ENCODE data around the gene SLC5A11.

SLC5A11 gene

GRCh38 chr16:24930440-24930839 is 84.7 kb downstream of the SLC5A11 start:
- H3K4me3 ChIP-seq (ENCODE audit: low read length): no peak overlapping the region
- H3K27me3 ChIP-seq (ENCODE audit: insufficient read depth, low read length): no peaks in the 10 kb centered on the region
- H3K9ac ChIP-seq (ENCODE audit: low read depth, low read length): no peak overlapping the region
- H3K27ac ChIP-seq (ENCODE audit: low read length): no peak overlapping the region
- H3K9me3 ChIP-seq (ENCODE audit: insufficient read depth, low read depth, low read length): no peaks in the 10 kb centered on the region
- H3K36me3 ChIP-seq (ENCODE audit: insufficient read depth, low read depth, low read length): peaks cover 63% of the 10 kb centered on the region
- H3K4me1 ChIP-seq (ENCODE audit: insufficient read depth, low read length): no peaks in the 10 kb centered on the region

- no peaks in the 10 kb centered on the region for H3K4me1 ChIP-seq (ENCODE audit: insufficient read depth, low read length)
- H3K36me3 ChIP-seq (ENCODE audit: insufficient read depth, low read depth, low read length): peaks cover 70% of the 10 kb centered on the region
- H3K9ac ChIP-seq (ENCODE audit: low read depth, low read length): no peak overlapping the region
- no peak overlapping the region for H3K4me3 ChIP-seq (ENCODE audit: low read length)
- no peaks in the 10 kb centered on the region for H3K27me3 ChIP-seq (ENCODE audit: insufficient read depth, low read length)
- no peaks in the 10 kb centered on the region for H3K9me3 ChIP-seq (ENCODE audit: insufficient read depth, low read depth, low read length)
- H3K27ac ChIP-seq (ENCODE audit: low read length): no peak overlapping the region
Measured at GRCh38 chr16:24931091-24931490, 85.3 kb downstream of the SLC5A11 start.

DNA sequence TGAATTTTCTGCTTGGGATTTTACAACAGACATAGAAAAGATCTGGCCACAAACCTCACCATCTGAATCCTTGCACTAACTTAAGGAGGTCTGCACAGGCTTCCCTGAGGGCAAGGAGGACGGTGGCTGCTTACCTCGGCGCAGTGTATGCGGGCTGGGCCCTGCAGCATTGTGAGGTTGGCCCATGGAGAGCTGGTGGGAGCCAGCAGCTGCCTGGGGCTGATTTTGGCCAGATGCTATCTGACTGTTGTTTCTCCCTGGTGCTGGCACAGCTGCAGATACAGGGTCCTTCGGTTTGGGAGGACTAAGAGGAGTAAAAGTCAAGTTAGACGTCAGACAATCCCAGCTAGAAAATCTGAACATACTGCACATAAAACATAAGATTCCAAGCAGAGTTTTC is 89.6 kb downstream of the SLC5A11 start:
- Histone ChIP-seq H3K9ac (ENCODE audit: low read depth, low read length) (no peak overlapping the region), H3K27me3 (ENCODE audit: insufficient read depth, low read length) (no peaks in the 10 kb centered on the region), H3K36me3 (ENCODE audit: insufficient read depth, low read depth, low read length) (peaks cover 78% of the 10 kb centered on the region), H3K27ac (ENCODE audit: low read length) (no peak overlapping the region), H3K9me3 (ENCODE audit: insufficient read depth, low read depth, low read length) (no peaks in the 10 kb centered on the region), H3K4me3 (ENCODE audit: low read length) (no peak overlapping the region), H3K4me1 (ENCODE audit: insufficient read depth, low read length) (no peaks in the 10 kb centered on the region)

DNA sequence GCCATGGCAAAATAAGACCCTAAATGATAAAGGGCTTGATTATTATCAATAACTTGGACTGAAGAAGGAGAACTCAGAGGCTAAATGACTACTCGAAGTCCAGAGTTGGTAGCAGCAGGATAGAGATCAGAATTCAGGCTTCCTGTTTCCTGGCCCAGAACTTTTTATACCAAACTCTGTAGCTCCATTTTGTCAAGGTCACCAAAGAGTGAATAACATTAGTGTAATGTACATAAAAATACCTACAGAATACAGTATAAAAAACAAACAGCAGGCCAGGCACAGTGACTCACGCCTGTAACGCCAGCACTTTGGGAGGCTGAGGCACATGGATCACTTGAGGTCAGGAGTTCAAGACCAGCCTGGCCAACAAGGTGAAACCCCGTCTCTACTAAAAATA is 90.4 kb downstream of the SLC5A11 start:
- Histone ChIP-seq H3K36me3 (ENCODE audit: insufficient read depth, low read depth, low read length) (peaks cover 78% of the 10 kb centered on the region), H3K27me3 (ENCODE audit: insufficient read depth, low read length) (no peaks in the 10 kb centered on the region), H3K9ac (ENCODE audit: low read depth, low read length) (no peak overlapping the region), H3K27ac (ENCODE audit: low read length) (no peak overlapping the region), H3K4me1 (ENCODE audit: insufficient read depth, low read length) (no peaks in the 10 kb centered on the region), H3K4me3 (ENCODE audit: low read length) (no peak overlapping the region), H3K9me3 (ENCODE audit: insufficient read depth, low read depth, low read length) (no peaks in the 10 kb centered on the region)

DNA sequence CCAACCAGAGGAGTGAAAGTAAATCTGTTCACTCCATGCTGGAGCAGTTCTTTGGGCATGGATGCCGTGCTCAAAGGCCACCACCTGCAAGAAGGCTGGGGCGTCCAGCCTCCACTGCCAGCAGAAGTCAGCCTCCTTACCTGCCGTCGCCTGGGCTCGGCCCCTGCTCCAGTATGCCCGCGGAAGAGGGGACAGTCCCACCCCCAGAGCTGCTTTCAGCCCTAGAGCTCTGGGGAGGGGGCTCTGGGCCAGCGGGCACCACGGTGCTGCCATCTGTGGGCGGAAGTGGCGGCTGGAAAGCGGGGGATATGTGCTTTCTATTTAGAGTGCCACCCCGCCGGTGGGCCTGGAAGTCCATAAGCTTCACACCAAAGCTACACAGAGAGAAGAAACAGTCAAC is 93.5 kb downstream of the SLC5A11 start:
- no peaks in the 10 kb centered on the region for H3K27me3 ChIP-seq (ENCODE audit: insufficient read depth, low read length)
- no peaks in the 10 kb centered on the region for H3K4me1 ChIP-seq (ENCODE audit: insufficient read depth, low read length)
- H3K36me3 ChIP-seq (ENCODE audit: insufficient read depth, low read depth, low read length): peaks cover 73% of the 10 kb centered on the region
- H3K27ac ChIP-seq (ENCODE audit: low read length): no peak overlapping the region
- no peak overlapping the region for H3K4me3 ChIP-seq (ENCODE audit: low read length)
- H3K9ac ChIP-seq (ENCODE audit: low read depth, low read length): no peak overlapping the region
- H3K9me3 ChIP-seq (ENCODE audit: insufficient read depth, low read depth, low read length): no peaks in the 10 kb centered on the region

DNA sequence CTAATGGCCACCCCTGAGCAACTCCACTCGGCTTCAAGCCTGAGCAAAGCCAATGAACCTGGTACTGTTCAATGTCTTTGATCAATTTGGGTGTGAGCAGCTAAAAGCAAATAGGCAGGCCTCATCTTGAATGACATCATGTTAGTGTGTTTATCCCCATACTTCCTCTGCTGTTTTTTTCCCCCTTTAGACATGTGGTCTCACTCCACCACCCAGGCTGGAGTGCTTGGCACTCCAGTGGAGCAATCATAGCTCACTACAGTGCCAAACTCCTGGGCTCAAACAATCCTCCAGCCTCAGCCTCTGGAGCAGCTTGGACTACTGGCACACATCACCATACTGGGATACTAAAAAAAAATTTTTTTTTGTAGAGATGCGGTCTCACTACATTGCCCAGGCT is 94.0 kb downstream of the SLC5A11 start:
- H3K27ac ChIP-seq (ENCODE audit: low read length): no peak overlapping the region
- H3K36me3 ChIP-seq (ENCODE audit: insufficient read depth, low read depth, low read length): peaks cover 68% of the 10 kb centered on the region
- H3K4me3 ChIP-seq (ENCODE audit: low read length): no peak overlapping the region
- H3K9me3 ChIP-seq (ENCODE audit: insufficient read depth, low read depth, low read length): no peaks in the 10 kb centered on the region
- H3K27me3 ChIP-seq (ENCODE audit: insufficient read depth, low read length): no peaks in the 10 kb centered on the region
- H3K4me1 ChIP-seq (ENCODE audit: insufficient read depth, low read length): no peaks in the 10 kb centered on the region
- no peak overlapping the region for H3K9ac ChIP-seq (ENCODE audit: low read depth, low read length)

DNA sequence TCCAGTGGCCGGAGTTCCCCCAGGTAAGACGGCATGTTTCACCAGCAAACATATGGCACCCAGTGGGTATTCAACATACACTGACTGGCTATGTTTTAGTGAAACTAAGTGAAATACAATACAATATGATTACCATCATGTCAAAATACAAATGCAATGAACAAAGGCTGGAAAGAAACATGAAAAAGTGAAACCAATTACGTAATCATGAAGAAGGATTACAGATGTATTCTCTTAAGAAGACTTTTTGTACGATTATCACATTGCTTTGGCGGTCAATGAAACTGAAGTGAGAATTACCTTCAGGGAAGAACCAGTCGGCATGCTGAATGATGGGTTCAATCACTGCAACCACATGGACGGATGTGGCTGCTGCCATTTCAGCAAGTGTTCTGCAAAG is 97.7 kb downstream of the SLC5A11 start:
- Histone ChIP-seq H3K4me3 (ENCODE audit: low read length) (no peak overlapping the region), H3K27ac (ENCODE audit: low read length) (no peak overlapping the region), H3K36me3 (ENCODE audit: insufficient read depth, low read depth, low read length) (peaks cover 78% of the 10 kb centered on the region), H3K27me3 (ENCODE audit: insufficient read depth, low read length) (no peaks in the 10 kb centered on the region), H3K4me1 (ENCODE audit: insufficient read depth, low read length) (no peaks in the 10 kb centered on the region), H3K9ac (ENCODE audit: low read depth, low read length) (no peak overlapping the region), H3K9me3 (ENCODE audit: insufficient read depth, low read depth, low read length) (no peaks in the 10 kb centered on the region)

DNA sequence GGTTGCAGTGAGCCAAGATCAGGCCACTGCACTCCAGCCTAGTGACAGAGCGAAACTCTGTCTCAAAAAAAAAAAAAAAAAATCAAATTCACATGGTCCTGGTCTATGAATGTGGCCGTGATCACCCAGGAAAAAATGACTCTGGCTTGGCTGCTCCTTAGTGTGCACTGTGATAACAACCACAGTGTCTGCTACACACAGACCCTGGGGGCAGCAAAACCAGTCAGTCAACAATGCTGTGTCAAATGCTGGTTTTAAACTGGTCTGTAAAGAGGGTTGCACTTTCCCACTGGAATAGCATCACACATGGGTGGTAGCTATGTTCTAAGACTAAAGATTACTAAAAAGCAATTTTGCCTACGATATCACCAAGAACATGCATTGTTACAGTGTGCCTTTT is 98.4 kb downstream of the SLC5A11 start:
- Histone ChIP-seq H3K4me1 (ENCODE audit: insufficient read depth, low read length) (no peaks in the 10 kb centered on the region), H3K27ac (ENCODE audit: low read length) (no peak overlapping the region), H3K36me3 (ENCODE audit: insufficient read depth, low read depth, low read length) (peaks cover 78% of the 10 kb centered on the region), H3K4me3 (ENCODE audit: low read length) (no peak overlapping the region), H3K27me3 (ENCODE audit: insufficient read depth, low read length) (no peaks in the 10 kb centered on the region), H3K9me3 (ENCODE audit: insufficient read depth, low read depth, low read length) (no peaks in the 10 kb centered on the region), H3K9ac (ENCODE audit: low read depth, low read length) (no peak overlapping the region)

GRCh38 chr16:24946155-24946554 is 100.4 kb downstream of the SLC5A11 start:
- peaks cover 74% of the 10 kb centered on the region for H3K36me3 ChIP-seq (ENCODE audit: insufficient read depth, low read depth, low read length)
- H3K4me3 ChIP-seq (ENCODE audit: low read length): no peak overlapping the region
- H3K9ac ChIP-seq (ENCODE audit: low read depth, low read length): no peak overlapping the region

GRCh38 chr16:24950275-24950674 is 104.5 kb downstream of the SLC5A11 start:
- H3K9me3 ChIP-seq (ENCODE audit: insufficient read depth, low read depth, low read length): no peaks in the 10 kb centered on the region
- H3K27ac ChIP-seq (ENCODE audit: low read length): no peak overlapping the region
- no peaks in the 10 kb centered on the region for H3K4me1 ChIP-seq (ENCODE audit: insufficient read depth, low read length)
- H3K9ac ChIP-seq (ENCODE audit: low read depth, low read length): no peak overlapping the region
- H3K36me3 ChIP-seq (ENCODE audit: insufficient read depth, low read depth, low read length): peaks cover 94% of the 10 kb centered on the region
- no peaks in the 10 kb centered on the region for H3K27me3 ChIP-seq (ENCODE audit: insufficient read depth, low read length)
- H3K4me3 ChIP-seq (ENCODE audit: low read length): no peak overlapping the region

More at GRCh38 chr16:24946155-24946554, 100.4 kb downstream of the SLC5A11 start:
- Histone ChIP-seq H3K4me1 (ENCODE audit: insufficient read depth, low read length) (no peaks in the 10 kb centered on the region), H3K9me3 (ENCODE audit: insufficient read depth, low read depth, low read length) (no peaks in the 10 kb centered on the region), H3K27me3 (ENCODE audit: insufficient read depth, low read length) (no peaks in the 10 kb centered on the region), H3K27ac (ENCODE audit: low read length) (no peak overlapping the region)

DNA sequence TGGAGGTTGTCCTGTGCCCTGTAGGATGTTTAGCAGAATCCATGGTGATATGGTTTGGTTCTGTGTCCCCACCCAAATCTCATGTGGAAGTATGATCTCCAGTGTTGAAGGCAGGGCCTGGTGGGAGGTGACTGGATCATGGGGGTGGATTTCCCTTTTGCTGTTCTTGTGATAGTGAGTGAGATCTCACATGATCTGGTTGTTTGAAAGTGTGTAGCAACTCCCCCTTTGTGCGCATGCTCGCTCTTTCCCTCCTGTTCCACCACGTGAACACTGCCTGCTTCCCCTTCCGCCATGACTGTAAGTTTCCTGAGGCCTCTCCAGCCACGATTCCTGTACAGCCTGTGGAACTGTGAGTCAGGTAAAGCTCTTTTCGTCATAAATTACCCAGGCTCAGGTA is 107.5 kb downstream of the SLC5A11 start:
- Histone ChIP-seq H3K27ac (ENCODE audit: low read length) (no peak overlapping the region), H3K27me3 (ENCODE audit: insufficient read depth, low read length) (no peaks in the 10 kb centered on the region), H3K4me1 (ENCODE audit: insufficient read depth, low read length) (no peaks in the 10 kb centered on the region), H3K9me3 (ENCODE audit: insufficient read depth, low read depth, low read length) (no peaks in the 10 kb centered on the region), H3K4me3 (ENCODE audit: low read length) (no peak overlapping the region), H3K9ac (ENCODE audit: low read depth, low read length) (no peak overlapping the region), H3K36me3 (ENCODE audit: insufficient read depth, low read depth, low read length) (peaks cover 93% of the 10 kb centered on the region)

DNA sequence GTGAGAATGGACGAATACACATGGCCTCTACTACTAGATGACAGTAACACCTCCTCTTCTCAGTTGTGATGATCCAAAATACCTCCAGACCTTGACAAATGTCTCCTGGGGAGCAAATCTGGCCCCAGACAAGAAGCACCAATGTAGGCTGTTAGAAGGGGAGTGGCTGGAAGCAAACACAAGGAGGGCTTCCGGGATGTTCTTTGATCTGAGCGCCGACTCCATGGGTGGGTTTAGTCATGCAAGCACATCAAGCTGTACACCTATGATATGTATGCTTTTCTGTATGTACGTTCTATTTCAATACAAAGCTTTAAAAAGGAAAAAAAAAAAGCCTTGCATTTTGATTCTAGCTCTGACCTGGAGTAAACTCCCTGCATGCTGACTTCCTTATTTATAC is 108.0 kb downstream of the SLC5A11 start:
- Histone ChIP-seq H3K9me3 (ENCODE audit: insufficient read depth, low read depth, low read length) (no peaks in the 10 kb centered on the region), H3K27me3 (ENCODE audit: insufficient read depth, low read length) (no peaks in the 10 kb centered on the region), H3K27ac (ENCODE audit: low read length) (no peak overlapping the region), H3K4me3 (ENCODE audit: low read length) (no peak overlapping the region), H3K36me3 (ENCODE audit: insufficient read depth, low read depth, low read length) (peaks cover 93% of the 10 kb centered on the region), H3K4me1 (ENCODE audit: insufficient read depth, low read length) (no peaks in the 10 kb centered on the region), H3K9ac (ENCODE audit: low read depth, low read length) (no peak overlapping the region)

DNA sequence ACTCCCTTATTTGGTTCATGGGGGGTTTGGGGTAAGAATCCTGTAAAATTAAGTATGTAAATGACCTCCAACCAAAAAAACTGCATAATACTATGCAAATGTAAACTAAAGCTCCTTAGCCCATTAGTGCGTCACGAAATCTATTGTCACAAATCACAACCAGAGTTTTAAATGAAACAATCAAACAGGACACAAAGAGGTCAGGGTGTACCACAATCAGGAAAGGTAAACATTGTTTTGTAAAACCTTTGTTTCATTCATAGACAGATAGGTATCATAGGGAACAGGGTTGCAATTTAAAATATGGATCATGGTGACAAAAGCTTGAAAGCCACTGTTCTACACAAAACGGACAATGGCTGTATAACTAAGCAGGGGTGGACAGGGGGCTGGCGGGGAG is 108.4 kb downstream of the SLC5A11 start:
- H3K4me3 ChIP-seq (ENCODE audit: low read length): no peak overlapping the region
- no peak overlapping the region for H3K9ac ChIP-seq (ENCODE audit: low read depth, low read length)
- H3K4me1 ChIP-seq (ENCODE audit: insufficient read depth, low read length): no peaks in the 10 kb centered on the region
- H3K9me3 ChIP-seq (ENCODE audit: insufficient read depth, low read depth, low read length): no peaks in the 10 kb centered on the region
- H3K27ac ChIP-seq (ENCODE audit: low read length): no peak overlapping the region
- peaks cover 93% of the 10 kb centered on the region for H3K36me3 ChIP-seq (ENCODE audit: insufficient read depth, low read depth, low read length)
- H3K27me3 ChIP-seq (ENCODE audit: insufficient read depth, low read length): no peaks in the 10 kb centered on the region
